Type B pancreatic cell (in vitro differentiated cells): Measurements from ENCODE around the gene KAT8. TPM values are rescaled to one million over a fixed set of nuclear protein-coding genes. Genes with fewer than 3 reads are reported as not detected.
A peak's percentile ranks its signal among the peaks of the same experiment; 100 is the strongest.
"Not testable (repeated sequence)": the region's sequence is repeated elsewhere in the genome, so short reads cannot be mapped to it uniquely, and the experiment has no call there.

Source experiments
- DNase-seq: peaks from one replicate; pipeline ENCODE4 v3.0.0; 2021; ENCODE audit warnings: mixed read lengths; ENCODE audit not compliant: unreplicated experiment; ENCODE audit errors: extremely low spot score
- H3K27ac Mint-ChIP-seq: 2 replicates; pipeline ENCODE4 v1.8.0; 2021; ENCODE audit warnings: mild to moderate bottlenecking, mixed read lengths
- H3K27me3 Mint-ChIP-seq: 2 replicates; pipeline ENCODE4 v1.8.0; 2021; ENCODE audit warnings: mixed read lengths
- H3K36me3 Mint-ChIP-seq: 2 replicates; pipeline ENCODE4 v1.8.0; 2021; ENCODE audit warnings: mixed read lengths
- H3K4me1 Mint-ChIP-seq: one replicate; pipeline ENCODE4 v1.8.0; 2021; ENCODE audit warnings: mixed read lengths; ENCODE audit not compliant: unreplicated experiment
- H3K4me3 Mint-ChIP-seq: 2 replicates; pipeline ENCODE4 v1.8.0; 2021; ENCODE audit warnings: mild to moderate bottlenecking, mixed read lengths
- H3K9me3 Mint-ChIP-seq: 2 replicates; pipeline ENCODE4 v1.8.0; 2021; ENCODE audit warnings: mixed read lengths
- total RNA-seq: library from RNA; stranded (reverse); gene quantifications from 2 replicates; pipeline ENCODE4 v1.2.1, GENCODE V29; 2021; ENCODE audit warnings: low replicate concordance
- TF ChIP-seq, protein P1 (sequence below): fragments of 200-600 bp; sonication (generic); conservative IDR thresholded peaks from 2 replicates; pipeline ENCODE4 v1.5.0; 2021; ENCODE audit warnings: antibody characterized with exemption, mild to moderate bottlenecking

KAT8 gene
- total RNA-seq, 1 donor from 2014 or later: 70.3 TPM

DNA sequence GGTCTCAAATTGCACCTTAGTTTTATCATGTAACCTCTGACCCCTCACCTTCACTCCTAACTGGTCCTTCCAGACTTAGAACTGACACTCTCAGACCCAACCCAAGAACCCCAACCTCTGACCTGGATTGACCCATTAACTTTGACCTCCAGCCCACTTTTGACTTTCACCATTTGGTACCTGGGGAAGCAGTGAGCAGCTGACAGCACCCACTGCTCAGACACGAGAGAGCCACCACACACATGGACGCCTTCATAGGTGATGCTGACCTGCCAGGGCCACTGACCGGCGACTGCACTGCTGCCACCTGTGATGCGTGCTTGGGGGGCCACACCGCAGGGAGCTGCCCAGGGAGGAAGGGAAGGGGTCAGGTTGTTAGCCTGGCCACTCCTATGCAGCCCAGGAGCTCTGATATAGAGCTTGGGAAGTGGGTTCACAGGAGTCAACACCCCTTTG, 15.6 kb downstream of the KAT8 start:
- H3K9me3 Mint-ChIP-seq: no peaks in the 10 kb centered on the region
- peaks cover 6% of the 10 kb centered on the region for H3K27me3 Mint-ChIP-seq
- H3K36me3 Mint-ChIP-seq: peaks cover 4% of the 10 kb centered on the region
- peak overlapping the region; percentile 83 for H3K4me3 Mint-ChIP-seq
- no peak for DNase-seq
- H3K4me1 Mint-ChIP-seq: peaks cover 22% of the 10 kb centered on the region
- TF ChIP-seq, protein P1, sequence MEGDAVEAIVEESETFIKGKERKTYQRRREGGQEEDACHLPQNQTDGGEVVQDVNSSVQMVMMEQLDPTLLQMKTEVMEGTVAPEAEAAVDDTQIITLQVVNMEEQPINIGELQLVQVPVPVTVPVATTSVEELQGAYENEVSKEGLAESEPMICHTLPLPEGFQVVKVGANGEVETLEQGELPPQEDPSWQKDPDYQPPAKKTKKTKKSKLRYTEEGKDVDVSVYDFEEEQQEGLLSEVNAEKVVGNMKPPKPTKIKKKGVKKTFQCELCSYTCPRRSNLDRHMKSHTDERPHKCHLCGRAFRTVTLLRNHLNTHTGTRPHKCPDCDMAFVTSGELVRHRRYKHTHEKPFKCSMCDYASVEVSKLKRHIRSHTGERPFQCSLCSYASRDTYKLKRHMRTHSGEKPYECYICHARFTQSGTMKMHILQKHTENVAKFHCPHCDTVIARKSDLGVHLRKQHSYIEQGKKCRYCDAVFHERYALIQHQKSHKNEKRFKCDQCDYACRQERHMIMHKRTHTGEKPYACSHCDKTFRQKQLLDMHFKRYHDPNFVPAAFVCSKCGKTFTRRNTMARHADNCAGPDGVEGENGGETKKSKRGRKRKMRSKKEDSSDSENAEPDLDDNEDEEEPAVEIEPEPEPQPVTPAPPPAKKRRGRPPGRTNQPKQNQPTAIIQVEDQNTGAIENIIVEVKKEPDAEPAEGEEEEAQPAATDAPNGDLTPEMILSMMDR: no peak
- peak overlapping the region; percentile 95 for H3K27ac Mint-ChIP-seq

DNA sequence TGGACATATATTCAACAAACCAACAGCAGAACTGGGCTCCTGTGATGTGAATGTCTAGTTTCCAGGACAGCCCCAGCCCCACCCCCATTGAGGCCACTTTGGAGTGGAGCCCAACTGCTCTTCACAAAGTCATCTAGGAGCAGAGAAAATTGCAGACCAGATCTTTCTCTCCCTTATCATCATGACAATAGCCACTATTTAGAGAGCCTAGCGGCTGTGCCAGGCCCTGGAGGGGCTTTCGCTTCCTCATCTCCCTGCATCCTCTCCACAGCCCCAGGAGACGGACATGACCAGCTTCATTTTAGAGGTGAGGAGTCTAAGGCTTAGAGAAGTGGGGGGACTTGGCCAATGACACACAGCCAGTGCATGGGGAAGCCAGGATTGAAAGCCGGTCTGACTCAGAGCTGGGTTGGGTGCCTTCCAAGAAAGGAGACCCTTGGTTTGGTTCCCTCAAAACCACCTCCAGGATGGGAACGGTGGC, 16.7 kb downstream of the KAT8 start:
- Mint-ChIP-seq H3K36me3 (peaks cover 4% of the 10 kb centered on the region), H3K27ac (peak overlapping the region; percentile 95), H3K27me3 (peaks cover 6% of the 10 kb centered on the region), H3K4me3 (peak overlapping the region; percentile 83), H3K4me1 (peaks cover 22% of the 10 kb centered on the region), H3K9me3 (no peaks in the 10 kb centered on the region)
- no peak for DNase-seq
- TF ChIP-seq, protein P1: no peak

DNA sequence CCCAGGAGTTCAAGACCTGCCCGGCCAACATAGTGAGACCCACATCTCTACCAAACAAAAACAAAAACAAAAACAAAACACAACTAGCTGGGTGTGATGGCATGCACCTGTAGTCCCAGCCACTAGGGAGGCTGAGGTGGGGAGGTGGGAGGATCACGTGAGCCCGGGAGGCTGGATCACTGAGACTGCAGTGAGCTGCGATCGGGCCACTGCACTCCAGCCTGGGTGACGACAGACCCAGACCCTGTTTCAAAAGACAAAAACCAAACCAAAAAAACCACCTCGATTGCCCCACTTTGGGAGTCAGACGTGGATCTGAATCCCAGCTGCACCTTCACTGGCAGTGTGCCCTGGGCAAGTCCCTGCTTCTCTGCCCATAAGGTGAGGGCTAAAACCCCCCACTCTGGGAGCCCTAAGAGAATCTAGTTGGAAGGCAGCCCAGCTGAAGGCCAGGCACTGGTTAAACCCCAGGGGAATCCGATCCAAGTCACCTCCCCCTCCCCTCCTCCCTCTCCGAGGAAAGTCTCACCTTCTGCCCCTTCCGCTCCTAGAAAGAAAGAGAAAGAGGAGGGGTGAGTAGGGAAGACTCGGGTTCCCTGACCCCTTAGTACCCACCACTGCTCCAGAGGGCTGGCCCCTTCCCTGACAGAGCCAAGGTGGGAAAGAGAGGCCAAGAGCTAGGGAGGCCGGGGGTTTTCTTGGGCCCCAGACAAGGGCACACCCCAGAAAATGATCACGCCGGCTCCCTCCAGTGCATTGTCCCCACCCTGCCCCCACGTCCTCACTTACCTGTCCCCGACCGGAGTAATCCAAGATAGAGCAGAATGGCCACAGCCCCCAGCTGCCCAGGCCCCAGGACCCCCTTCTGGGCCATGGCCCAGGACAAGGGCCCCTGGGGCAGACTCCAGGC, 17.4 kb downstream of the KAT8 start:
- no peak for DNase-seq
- Mint-ChIP-seq H3K36me3 (peaks cover 4% of the 10 kb centered on the region), H3K4me1 (peaks cover 22% of the 10 kb centered on the region), H3K27me3 (peaks cover 6% of the 10 kb centered on the region), H3K9me3 (no peaks in the 10 kb centered on the region), H3K27ac (peak overlapping the region; percentile 95), H3K4me3 (peak overlapping the region; percentile 83)
- TF ChIP-seq, protein P1: peak; percentile 28

DNA sequence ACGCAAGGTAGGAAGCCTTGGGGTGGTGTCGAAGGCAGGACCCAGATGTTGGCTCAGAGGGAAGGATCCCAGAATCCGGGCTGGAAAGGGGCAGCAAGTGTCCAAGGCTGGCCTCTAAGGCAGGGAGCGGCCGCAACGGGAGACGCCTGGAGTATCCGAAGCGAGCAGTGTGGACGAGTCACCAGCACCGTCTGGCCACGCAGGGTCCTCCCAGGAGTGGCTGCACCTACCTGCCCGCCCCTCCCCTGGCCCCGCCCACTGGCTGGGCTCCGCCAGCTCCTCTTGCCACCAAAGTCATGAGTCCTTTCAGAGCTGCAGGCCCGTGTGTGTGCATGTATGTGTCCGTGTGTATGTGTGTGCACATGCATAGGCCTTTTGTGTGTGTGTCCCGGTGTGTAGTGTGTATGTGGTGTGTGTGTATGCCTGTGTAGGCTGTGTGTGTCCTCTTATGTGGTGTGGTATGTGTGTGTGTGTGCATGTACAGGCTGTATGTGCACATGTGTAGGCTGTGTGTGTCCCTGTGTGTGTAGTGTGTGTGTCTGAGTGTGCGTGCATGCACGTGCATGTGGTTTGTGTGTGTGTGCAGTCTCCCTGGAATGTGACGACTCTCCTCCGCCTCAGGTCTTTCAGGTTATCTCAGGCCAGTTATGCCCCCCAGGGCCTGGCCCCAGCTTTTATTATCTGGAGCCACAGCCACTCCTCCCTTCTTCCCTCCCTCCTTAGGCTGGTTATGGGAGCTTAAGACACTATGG, 18.2 kb downstream of the KAT8 start, which contains the start of gene PRSS8:
TSS of gene PRSS8 (minus strand) at position 193 of the 752 bp plus-strand sequence. CDS start 229 bp downstream, outside the sequence.
- H3K4me3 Mint-ChIP-seq: peak within 1 kb of the TSS; percentile 83
- TF ChIP-seq, protein P1: no peak
- peak within 1 kb of the TSS; percentile 95 for H3K27ac Mint-ChIP-seq
- peaks cover 6% of the 10 kb centered on the region for H3K27me3 Mint-ChIP-seq
- H3K9me3 Mint-ChIP-seq: no peaks in the 10 kb centered on the region
- no peak for DNase-seq
- peaks cover 20% of the 10 kb centered on the region for H3K4me1 Mint-ChIP-seq
- peaks cover 4% of the 10 kb centered on the region for H3K36me3 Mint-ChIP-seq

DNA sequence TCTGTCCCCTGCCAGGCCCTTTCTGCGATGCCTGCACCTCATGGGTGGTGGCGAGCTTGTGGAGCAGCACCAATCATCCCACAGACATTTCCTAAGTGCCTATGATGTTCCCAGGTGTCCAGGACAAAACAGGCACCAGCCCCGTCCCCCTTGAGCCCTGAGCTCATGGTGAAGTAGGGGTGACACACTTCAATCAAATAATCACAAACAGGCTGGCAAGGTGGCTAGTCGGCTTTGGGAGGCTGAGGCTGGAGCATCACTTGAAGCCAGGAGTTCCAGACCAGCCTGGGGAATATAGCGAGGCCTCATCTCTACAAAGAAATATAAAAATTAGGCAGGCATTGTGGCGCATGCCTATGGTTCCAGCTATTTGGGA, 18.8 kb downstream of the KAT8 start:
- TF ChIP-seq, protein P1: no peak
- peak overlapping the region; percentile 83 for H3K4me3 Mint-ChIP-seq
- peaks cover under 1% of the 10 kb centered on the region for H3K36me3 Mint-ChIP-seq
- H3K27me3 Mint-ChIP-seq: peaks cover 6% of the 10 kb centered on the region
- DNase-seq: no peak
- peak overlapping the region; percentile 95 for H3K27ac Mint-ChIP-seq
- H3K4me1 Mint-ChIP-seq: peaks cover 24% of the 10 kb centered on the region
- H3K9me3 Mint-ChIP-seq: no peaks in the 10 kb centered on the region

DNA sequence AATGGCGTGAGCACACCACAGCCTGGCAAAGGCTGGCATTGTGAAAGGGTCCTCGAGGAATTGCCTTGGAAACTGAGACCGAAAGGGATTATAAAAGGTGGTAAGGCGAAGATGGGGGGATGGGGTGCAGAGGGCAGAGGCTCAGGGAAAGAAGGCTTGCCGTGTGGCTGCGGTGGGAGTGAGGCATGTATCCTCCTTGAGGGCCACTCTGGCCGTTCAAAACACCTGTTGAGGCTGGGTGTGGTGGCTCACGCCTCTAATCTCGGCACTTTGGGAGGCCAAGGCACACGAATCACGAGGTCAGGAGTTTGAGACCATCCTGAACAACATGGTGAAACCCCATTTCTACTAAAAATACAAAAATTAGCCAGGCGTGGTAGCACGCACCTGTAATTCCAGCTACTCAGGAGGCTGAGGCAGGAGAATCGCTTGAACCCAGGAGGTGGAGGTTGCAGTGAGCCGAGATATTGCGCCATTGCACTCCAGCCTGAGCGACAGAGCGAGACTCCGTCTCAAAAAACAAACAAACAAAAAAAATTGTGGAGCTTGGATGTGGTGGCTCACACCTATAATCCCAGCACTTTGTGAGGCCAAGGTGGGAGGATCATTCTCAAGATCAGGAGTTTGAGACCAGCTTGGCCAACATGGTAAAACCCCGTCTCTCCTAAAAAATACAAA, 19.5 kb downstream of the KAT8 start:
- DNase-seq, H3K4me3 Mint-ChIP-seq, H3K9me3 Mint-ChIP-seq, H3K36me3 Mint-ChIP-seq, H3K27me3 Mint-ChIP-seq: not testable (repeated sequence)
- Mint-ChIP-seq H3K27ac (peak overlapping the region; percentile 95), H3K4me1 (peaks cover 26% of the 10 kb centered on the region)
